Mucosa of rectum (tissue), 2 donors: ENCODE results near the gene MAPK1IP1L.
"Not testable (repeated sequence)": the region's sequence is repeated elsewhere in the genome, so short reads cannot be mapped to it uniquely, and the experiment has no call there.

Experiments used
- H3K27ac ChIP-seq, 2 donors: one replicate each; pipeline ENCODE4 v1.7.0; 2013; ENCODE audit warnings: inconsistent platforms in 2 of 2, low read depth in 2 of 2, low read length in 2 of 2
- H3K27me3 ChIP-seq, 2 donors: one replicate each; pipeline ENCODE4 v1.7.0; 2013; ENCODE audit warnings: low read length in 2 of 2; ENCODE audit not compliant: control insufficient read depth in 2 of 2, insufficient read depth in 2 of 2
- H3K36me3 ChIP-seq, 2 donors: one replicate each; pipeline ENCODE4 v1.7.0; 2013; ENCODE audit warnings: low read length in 2 of 2; ENCODE audit not compliant: control insufficient read depth in 2 of 2, insufficient read depth in 2 of 2
- H3K4me1 ChIP-seq, 2 donors: one replicate each; pipeline ENCODE4 v1.7.0; 2013; ENCODE audit warnings: low read length in 2 of 2, mild to moderate bottlenecking in 1 of 2; ENCODE audit not compliant: control insufficient read depth in 2 of 2, insufficient read depth in 2 of 2
- H3K4me3 ChIP-seq, 2 donors: one replicate each; pipeline ENCODE4 v1.7.0; 2013; ENCODE audit warnings: low read length in 2 of 2
- H3K9ac ChIP-seq, 2 donors: one replicate each; pipeline ENCODE4 v1.7.0; 2013; ENCODE audit warnings: low read length in 2 of 2, low read depth in 1 of 2, mild to moderate bottlenecking in 1 of 2
- H3K9me3 ChIP-seq, 2 donors: one replicate each; pipeline ENCODE4 v1.7.0; 2013; ENCODE audit warnings: low read length in 2 of 2; ENCODE audit not compliant: control insufficient read depth in 2 of 2
- donor health status: healthy.
- donor health status: Normal muscosa, but diverticular disease.

The MAPK1IP1L gene

DNA sequence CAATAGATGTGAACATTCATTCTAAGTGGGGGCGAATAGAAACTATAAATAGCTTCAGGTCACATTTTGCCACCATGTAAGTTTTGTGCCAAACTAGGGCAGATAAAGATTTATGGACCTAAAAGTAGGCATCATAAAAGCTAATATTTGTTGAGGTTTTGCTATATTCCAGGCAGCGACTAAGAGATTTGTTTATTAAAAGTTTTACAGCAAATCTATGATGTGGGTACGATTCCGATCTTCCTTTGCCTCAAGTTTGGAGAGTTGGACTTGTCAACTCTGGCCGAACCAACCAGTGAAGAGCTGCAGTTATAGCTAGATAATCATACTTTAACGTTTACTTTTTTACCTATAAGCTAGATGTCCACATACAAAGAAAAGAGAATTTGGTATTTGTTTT lies 1.6 kb downstream of the MAPK1IP1L start:
- H3K9me3 ChIP-seq = no peaks in the 10 kb centered on the region
- H3K4me3 ChIP-seq = peak overlapping the region; percentile 95 to 98
- H3K4me1 ChIP-seq = peaks cover 14 to 17% of the 10 kb centered on the region in 2 donors
- peak overlapping the region in 1 of 2 donors; percentile 99 for H3K27ac ChIP-seq
- H3K9ac ChIP-seq = peak overlapping the region in 1 of 2 donors; percentile 100
- no peaks in the 10 kb centered on the region for H3K27me3 ChIP-seq
- H3K36me3 ChIP-seq = peaks cover 0 to 12% of the 10 kb centered on the region in 2 donors

DNA sequence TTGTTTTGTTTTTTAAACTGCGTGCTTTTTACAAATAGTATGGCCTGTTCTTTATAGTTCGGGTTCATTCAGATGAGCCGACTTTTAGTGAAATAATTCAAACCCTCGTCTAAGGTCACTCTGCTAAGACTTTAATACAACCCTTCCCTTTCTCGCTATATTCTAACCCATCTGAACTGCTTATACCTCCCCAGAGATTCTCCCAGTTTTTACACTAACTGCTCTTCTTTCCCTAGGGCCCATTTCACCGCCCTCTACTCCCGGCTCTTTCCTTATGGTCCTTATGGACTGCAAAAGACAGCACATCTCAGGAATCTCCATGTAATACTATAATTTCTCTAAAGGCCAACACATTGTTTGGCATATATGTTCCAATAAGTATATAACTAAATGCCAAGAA lies 2.1 kb downstream of the MAPK1IP1L start:
- H3K4me3 ChIP-seq = peak overlapping the region in 1 of 2 donors; percentile 95
- no peak overlapping the region for H3K9ac ChIP-seq
- H3K27ac ChIP-seq = no peak overlapping the region
- H3K27me3 ChIP-seq = no peaks in the 10 kb centered on the region
- peaks cover 14 to 17% of the 10 kb centered on the region in 2 donors for H3K4me1 ChIP-seq
- peaks cover 0 to 14% of the 10 kb centered on the region in 2 donors for H3K36me3 ChIP-seq
- no peaks in the 10 kb centered on the region for H3K9me3 ChIP-seq

DNA sequence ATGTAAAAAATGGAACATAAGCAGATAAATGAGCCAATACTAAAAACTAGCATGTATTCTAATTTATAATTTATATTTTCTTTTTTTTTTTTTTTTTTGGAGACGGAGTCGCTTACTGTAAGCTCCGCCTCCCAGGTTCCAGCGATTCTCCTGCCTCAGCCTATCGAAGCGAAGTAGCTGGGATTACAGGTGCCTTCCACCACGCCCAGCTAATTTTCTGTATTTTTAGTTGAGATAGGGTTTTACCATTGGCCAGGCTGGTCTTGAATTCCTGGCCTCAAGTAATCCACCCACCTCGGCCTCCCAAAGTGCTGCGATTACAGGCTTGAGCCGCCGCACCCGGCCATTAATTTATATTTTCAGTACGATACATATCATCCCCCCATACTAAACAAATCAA lies 2.7 kb downstream of the MAPK1IP1L start:
- Histone ChIP-seq H3K4me3 (no peak overlapping the region), H3K36me3 (peaks cover 0 to 14% of the 10 kb centered on the region in 2 donors), H3K9ac (no peak overlapping the region), H3K27ac (no peak overlapping the region), H3K4me1 (peaks cover 14 to 17% of the 10 kb centered on the region in 2 donors), H3K9me3 (no peaks in the 10 kb centered on the region), H3K27me3 (no peaks in the 10 kb centered on the region)

DNA sequence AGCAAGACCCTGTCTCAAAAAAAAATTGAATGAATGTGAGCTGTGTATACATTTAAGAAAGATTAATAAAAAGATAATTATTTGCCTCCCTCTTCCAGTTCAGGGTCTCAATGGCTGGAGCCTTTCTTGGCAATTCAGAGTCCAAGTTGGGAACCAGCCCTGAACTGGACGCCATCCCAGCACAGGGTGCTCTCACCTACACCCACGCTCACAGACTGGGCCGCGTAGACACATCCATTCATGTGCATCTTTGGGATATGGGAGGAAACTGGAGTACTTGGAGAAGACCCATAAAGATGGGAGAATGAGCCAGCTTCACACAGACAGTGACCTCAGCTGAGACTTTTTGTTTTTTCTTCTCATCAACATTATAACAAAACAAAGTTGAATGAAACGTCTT lies 6.5 kb downstream of the MAPK1IP1L start:
- Histone ChIP-seq H3K4me1 (peaks cover 3 to 7% of the 10 kb centered on the region in 2 donors), H3K36me3 (peaks cover 9 to 27% of the 10 kb centered on the region in 2 donors), H3K27me3 (no peaks in the 10 kb centered on the region), H3K27ac (no peak overlapping the region), H3K9me3 (no peaks in the 10 kb centered on the region), H3K4me3 (no peak overlapping the region), H3K9ac (no peak overlapping the region)

DNA sequence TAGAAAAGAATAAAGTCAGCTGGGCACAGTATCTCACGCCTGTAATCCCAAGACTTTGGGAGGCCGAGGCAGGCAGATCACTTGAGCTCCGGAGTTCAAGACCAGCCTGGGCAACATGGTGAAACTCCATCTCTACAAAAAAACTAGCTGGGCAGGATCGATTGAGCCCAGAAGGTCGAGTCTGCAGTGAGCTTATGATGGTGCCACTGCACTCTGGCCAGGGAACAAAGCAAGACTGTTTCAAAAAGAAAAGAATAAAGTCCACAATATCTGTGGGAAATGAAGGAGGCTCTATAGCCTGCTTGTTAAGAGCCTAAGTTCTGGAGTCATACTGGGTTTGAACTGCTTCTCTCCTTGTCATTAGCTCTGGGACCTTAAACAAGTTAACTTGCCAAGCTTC lies 7.9 kb downstream of the MAPK1IP1L start:
- H3K36me3 ChIP-seq = peaks cover 19 to 35% of the 10 kb centered on the region in 2 donors
- no peaks in the 10 kb centered on the region for H3K9me3 ChIP-seq
- no peak overlapping the region for H3K27ac ChIP-seq
- H3K4me3 ChIP-seq = no peak overlapping the region
- no peaks in the 10 kb centered on the region for H3K4me1 ChIP-seq
- no peak overlapping the region for H3K9ac ChIP-seq
- H3K27me3 ChIP-seq = no peaks in the 10 kb centered on the region

GRCh38 chr14:55062517-55063351 lies 11.3 kb downstream of the MAPK1IP1L start:
- Histone ChIP-seq H3K4me1 (no peaks in the 10 kb centered on the region), H3K27me3 (no peaks in the 10 kb centered on the region), H3K4me3 (no peak overlapping the region), H3K36me3 (peaks cover 25 to 38% of the 10 kb centered on the region in 2 donors), H3K9me3 (no peaks in the 10 kb centered on the region), H3K27ac (no peak overlapping the region), H3K9ac (no peak overlapping the region)

- peaks cover 21 to 27% of the 10 kb centered on the region in 2 donors for H3K36me3 ChIP-seq
- not testable (repeated sequence) for H3K4me3 ChIP-seq, H3K4me1 ChIP-seq, H3K9me3 ChIP-seq, H3K9ac ChIP-seq, H3K27ac ChIP-seq, H3K27me3 ChIP-seq
Observed at GRCh38 chr14:55064896-55065295, 13.4 kb downstream of the MAPK1IP1L start.

DNA sequence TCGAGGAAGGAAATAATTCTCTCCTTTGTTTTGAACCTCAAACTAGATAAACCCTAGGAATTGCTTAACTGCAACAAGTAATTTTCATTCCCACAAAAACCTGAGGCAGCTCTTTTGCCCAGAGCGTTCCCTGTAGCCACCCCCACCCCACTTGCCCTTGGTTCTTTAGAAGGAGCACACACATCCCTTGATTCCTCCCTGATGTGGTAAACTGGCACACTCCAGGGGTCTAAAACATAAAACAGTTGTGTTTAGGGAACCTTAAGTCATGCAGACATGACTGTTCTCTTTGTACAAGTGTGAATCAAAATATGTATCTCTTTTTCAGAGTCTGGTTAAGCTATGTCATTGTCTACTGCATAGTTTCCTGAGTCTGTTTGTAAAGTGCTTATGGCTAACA lies 14.0 kb downstream of the MAPK1IP1L start:
- Histone ChIP-seq H3K27ac (peak overlapping the region in 1 of 2 donors; percentile 28), H3K9ac (no peak overlapping the region), H3K9me3 (no peaks in the 10 kb centered on the region), H3K4me1 (no peaks in the 10 kb centered on the region), H3K36me3 (peaks cover 21 to 27% of the 10 kb centered on the region in 2 donors), H3K4me3 (no peak overlapping the region), H3K27me3 (no peaks in the 10 kb centered on the region)

DNA sequence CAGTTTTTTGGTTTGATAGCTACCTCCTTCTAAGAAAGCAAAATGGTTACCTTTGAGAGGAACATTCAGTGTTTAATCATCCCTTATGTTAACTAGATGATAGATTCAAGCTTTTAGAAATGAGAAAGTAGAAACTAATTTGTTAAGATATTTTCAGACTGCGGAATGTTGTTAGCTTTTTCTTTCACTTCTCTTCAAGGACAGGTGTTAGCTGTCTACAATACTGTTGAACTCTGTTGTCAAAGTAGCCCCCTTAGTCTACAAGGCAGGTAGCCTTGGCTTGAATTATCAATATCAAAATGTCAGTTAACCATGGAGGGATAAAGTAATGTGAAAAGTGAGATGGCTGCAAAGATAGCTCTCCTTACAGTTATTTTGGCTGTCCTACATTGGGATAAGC lies 14.8 kb downstream of the MAPK1IP1L start:
- no peak overlapping the region for H3K9ac ChIP-seq
- H3K4me1 ChIP-seq = no peaks in the 10 kb centered on the region
- H3K27ac ChIP-seq = no peak overlapping the region
- H3K36me3 ChIP-seq = peaks cover 21 to 27% of the 10 kb centered on the region in 2 donors
- no peaks in the 10 kb centered on the region for H3K27me3 ChIP-seq
- no peaks in the 10 kb centered on the region for H3K9me3 ChIP-seq
- H3K4me3 ChIP-seq = no peak overlapping the region

DNA sequence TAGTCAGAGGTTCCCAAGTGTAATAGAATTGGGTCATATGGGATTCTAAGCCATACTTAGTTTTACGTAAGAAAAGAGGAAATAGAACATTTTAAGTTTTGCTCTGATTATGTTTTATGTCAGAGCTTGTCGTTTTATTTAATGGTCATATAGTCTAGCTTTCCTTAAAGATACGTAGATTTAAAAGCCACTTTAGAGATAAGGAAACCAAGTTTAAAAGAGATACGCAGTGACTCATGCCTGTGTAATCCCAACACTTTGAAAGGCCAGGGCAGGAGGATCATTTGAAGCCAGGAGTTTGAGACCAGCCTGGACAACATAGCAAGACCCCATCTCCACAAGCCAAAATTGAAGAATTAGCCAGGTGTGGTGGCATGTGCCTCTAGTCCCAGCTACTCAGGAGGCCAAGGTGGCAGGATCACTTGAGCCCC lies 19.5 kb downstream of the MAPK1IP1L start:
- H3K9ac ChIP-seq = no peak overlapping the region
- H3K4me3 ChIP-seq = no peak overlapping the region
- H3K36me3 ChIP-seq = peaks cover 0 to 8% of the 10 kb centered on the region in 2 donors
- H3K27ac ChIP-seq = no peak overlapping the region
- H3K27me3 ChIP-seq = no peaks in the 10 kb centered on the region
- peaks cover 5% of the 10 kb centered on the region in 2 donors for H3K4me1 ChIP-seq
- no peaks in the 10 kb centered on the region for H3K9me3 ChIP-seq
